ENCODE data around the gene ATP9A.

The ATP9A gene

DNA sequence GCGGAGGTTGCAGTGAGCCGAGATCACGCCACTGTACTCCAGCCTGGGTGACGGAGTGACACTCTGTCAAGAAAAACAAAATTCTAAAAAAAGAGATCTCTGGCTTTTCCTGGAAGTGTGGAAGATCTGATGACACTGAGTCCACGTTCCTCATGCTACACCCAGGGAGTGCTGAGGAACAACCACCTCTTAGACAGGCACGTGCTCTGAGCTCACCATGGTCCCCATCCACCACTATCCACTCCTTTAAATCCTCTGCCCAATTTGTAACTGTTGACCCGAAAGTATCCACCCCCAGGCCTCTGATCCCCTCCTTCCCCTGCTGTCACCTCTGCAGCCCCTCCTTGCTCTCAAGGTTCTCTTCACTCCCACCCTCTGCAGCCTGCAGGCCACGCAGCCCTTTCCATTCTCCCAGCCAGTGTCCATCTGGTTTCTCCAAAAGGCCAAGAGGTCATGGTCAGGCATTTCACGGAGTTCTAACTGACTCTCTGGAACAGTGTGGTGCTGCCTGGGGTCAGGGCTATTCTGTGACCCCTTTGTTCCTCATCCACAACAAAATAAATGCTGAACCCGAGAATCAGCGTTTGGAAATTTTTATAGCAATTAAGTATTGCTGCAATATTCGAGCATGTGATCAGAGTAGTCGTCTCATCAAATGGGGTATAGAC lies 88.8 kb downstream of the ATP9A start:
- Histone ChIP-seq H3K4me1 (ENCODE audit: control insufficient read depth, low read length) (no peaks in the 10 kb centered on the region), H3K9me2 (replicated peaks; ENCODE audit: control insufficient read depth, low read length) (no peaks in the 10 kb centered on the region), H3F3A (ENCODE audit: control insufficient read depth, insufficient read depth) (no peaks in the 10 kb centered on the region), H3K9me3 (ENCODE audit: control insufficient read depth, insufficient read depth, low read length) (no peaks in the 10 kb centered on the region), H4K20me1 (ENCODE audit: control insufficient read depth, insufficient read depth, low read depth, low read length) (no peaks in the 10 kb centered on the region), H3K27ac (ENCODE audit: low read depth, low read length) (no peak overlapping the region), H3K27me3 (ENCODE audit: control insufficient read depth, low read length) (0 out of 2 replicates have a peak, but pooled peaks cover 3% of the 10 kb centered on the region), H3K79me2 (ENCODE audit: control insufficient read depth, low read length) (no peaks in the 10 kb centered on the region), H3K36me3 (ENCODE audit: control insufficient read depth, low read length) (no peaks in the 10 kb centered on the region), H3K4me3 (ENCODE audit: low read length) (no peak overlapping the region), H3K4me2 (ENCODE audit: low read length) (no peak overlapping the region)
- TF ChIP-seq, protein P1, sequence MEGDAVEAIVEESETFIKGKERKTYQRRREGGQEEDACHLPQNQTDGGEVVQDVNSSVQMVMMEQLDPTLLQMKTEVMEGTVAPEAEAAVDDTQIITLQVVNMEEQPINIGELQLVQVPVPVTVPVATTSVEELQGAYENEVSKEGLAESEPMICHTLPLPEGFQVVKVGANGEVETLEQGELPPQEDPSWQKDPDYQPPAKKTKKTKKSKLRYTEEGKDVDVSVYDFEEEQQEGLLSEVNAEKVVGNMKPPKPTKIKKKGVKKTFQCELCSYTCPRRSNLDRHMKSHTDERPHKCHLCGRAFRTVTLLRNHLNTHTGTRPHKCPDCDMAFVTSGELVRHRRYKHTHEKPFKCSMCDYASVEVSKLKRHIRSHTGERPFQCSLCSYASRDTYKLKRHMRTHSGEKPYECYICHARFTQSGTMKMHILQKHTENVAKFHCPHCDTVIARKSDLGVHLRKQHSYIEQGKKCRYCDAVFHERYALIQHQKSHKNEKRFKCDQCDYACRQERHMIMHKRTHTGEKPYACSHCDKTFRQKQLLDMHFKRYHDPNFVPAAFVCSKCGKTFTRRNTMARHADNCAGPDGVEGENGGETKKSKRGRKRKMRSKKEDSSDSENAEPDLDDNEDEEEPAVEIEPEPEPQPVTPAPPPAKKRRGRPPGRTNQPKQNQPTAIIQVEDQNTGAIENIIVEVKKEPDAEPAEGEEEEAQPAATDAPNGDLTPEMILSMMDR (IDR thresholded peaks at IDR 0.05; ENCODE audit: low read depth, low read length, poor library complexity, severe bottlenecking), result no peak
- TF ChIP-seq EZH2phosphoT487 (IDR thresholded peaks at IDR 0.05; ENCODE audit: borderline replicate concordance, low read length), result no peak

DNA sequence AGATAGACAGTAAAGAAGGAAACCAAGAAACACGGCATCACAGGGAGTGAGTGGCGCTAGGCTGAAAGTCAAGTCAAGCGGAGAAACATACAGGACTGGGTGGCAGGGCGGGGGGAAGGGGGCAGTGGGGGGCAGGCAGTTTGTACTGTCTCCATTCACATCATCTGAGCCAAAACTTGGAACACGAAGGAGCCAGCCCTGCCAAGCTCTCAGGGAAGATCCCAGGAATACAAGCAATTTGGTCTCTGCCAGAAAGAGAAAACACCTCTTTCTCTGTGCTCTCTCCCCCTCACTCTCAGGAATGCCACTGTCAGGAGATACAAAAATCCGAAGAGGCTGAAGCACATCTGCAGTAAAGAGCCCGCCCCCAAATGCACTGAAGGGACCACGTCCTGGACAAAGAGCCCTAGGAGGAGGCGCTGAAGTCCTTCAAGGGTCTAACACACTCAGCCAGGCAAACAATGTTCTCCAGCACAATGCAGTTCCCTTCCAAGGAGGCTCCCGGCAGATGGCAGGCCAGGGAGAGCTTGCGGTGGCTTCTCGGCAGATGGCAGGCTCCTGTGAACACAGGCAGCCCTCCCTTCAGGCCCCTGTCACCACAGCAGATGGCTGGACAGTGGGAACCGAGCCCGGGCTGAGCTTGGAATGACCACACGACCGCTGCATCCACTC lies 90.0 kb downstream of the ATP9A start:
- H3K27ac ChIP-seq (ENCODE audit: low read depth, low read length), result no peak overlapping the region
- H3K27me3 ChIP-seq (ENCODE audit: control insufficient read depth, low read length), result 0 out of 2 replicates have a peak, but pooled peaks cover 3% of the 10 kb centered on the region
- H3K79me2 ChIP-seq (ENCODE audit: control insufficient read depth, low read length), result no peaks in the 10 kb centered on the region
- H4K20me1 ChIP-seq (ENCODE audit: control insufficient read depth, insufficient read depth, low read depth, low read length), result no peaks in the 10 kb centered on the region
- no peaks in the 10 kb centered on the region for H3K9me2 ChIP-seq (replicated peaks; ENCODE audit: control insufficient read depth, low read length)
- no peak overlapping the region for H3K4me2 ChIP-seq (ENCODE audit: low read length)
- H3K9me3 ChIP-seq (ENCODE audit: control insufficient read depth, insufficient read depth, low read length), result no peaks in the 10 kb centered on the region
- H3K4me3 ChIP-seq (ENCODE audit: low read length), result no peak overlapping the region
- H3F3A ChIP-seq (ENCODE audit: control insufficient read depth, insufficient read depth), result no peaks in the 10 kb centered on the region
- no peaks in the 10 kb centered on the region for H3K4me1 ChIP-seq (ENCODE audit: control insufficient read depth, low read length)
- no peak for TF ChIP-seq EZH2phosphoT487 (IDR thresholded peaks at IDR 0.05; ENCODE audit: borderline replicate concordance, low read length)
- TF ChIP-seq, protein P1 (IDR thresholded peaks at IDR 0.05; ENCODE audit: low read depth, low read length, poor library complexity, severe bottlenecking), result no peak
- no peaks in the 10 kb centered on the region for H3K36me3 ChIP-seq (ENCODE audit: control insufficient read depth, low read length)

DNA sequence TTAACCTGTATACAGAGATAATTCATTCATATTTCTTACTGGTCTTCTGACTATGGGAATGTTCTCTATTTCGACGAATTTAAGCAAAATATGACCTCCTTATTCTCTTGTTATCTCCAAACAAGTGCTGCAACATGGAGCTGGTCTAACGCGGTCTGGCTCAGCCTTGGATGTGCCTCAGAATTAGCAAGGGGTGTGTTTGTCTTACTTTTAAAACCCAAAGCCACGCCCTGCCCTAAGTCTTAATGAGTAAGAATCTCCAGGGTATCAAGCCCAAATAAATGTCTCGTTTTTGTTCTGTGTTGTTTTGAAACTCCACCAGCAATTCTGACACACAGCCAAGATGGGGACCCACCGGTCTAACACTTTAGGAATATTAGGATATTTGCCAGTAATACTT lies 99.2 kb downstream of the ATP9A start:
- Histone ChIP-seq H3K9me3 (ENCODE audit: control insufficient read depth, insufficient read depth, low read length) (no peaks in the 10 kb centered on the region), H3F3A (ENCODE audit: control insufficient read depth, insufficient read depth) (no peaks in the 10 kb centered on the region), H4K20me1 (ENCODE audit: control insufficient read depth, insufficient read depth, low read depth, low read length) (no peaks in the 10 kb centered on the region), H3K9me2 (replicated peaks; ENCODE audit: control insufficient read depth, low read length) (no peaks in the 10 kb centered on the region), H3K27ac (ENCODE audit: low read depth, low read length) (no peak overlapping the region), H3K36me3 (ENCODE audit: control insufficient read depth, low read length) (no peaks in the 10 kb centered on the region), H3K27me3 (ENCODE audit: control insufficient read depth, low read length) (peaks cover 20% of the 10 kb centered on the region), H3K4me1 (ENCODE audit: control insufficient read depth, low read length) (peaks cover 37% of the 10 kb centered on the region), H3K4me2 (ENCODE audit: low read length) (no peak overlapping the region), H3K79me2 (ENCODE audit: control insufficient read depth, low read length) (no peaks in the 10 kb centered on the region), H3K4me3 (ENCODE audit: low read length) (no peak overlapping the region)
- TF ChIP-seq EZH2phosphoT487 (IDR thresholded peaks at IDR 0.05; ENCODE audit: borderline replicate concordance, low read length), result no peak
- TF ChIP-seq, protein P1 (IDR thresholded peaks at IDR 0.05; ENCODE audit: low read depth, low read length, poor library complexity, severe bottlenecking), result no peak

Measured in DOHH2 (cell line).